ENCODE data around the gene PDGFRB.

- TF ChIP-seq POLR2AphosphoS5 (IDR thresholded peaks at IDR 0.05; ENCODE audit: borderline replicate concordance, low read depth, low read length), result no peak
- TF ChIP-seq EZH2 (IDR thresholded peaks at IDR 0.05), result no peak
Measured at GRCh38 chr5:150075233-150075632, 80.4 kb downstream of the PDGFRB start.
